ENCODE data around the gene C6orf47. TPM values are rescaled to one million over a fixed set of nuclear protein-coding genes. Genes with fewer than 3 reads are reported as not detected.
A peak's percentile ranks its signal among the peaks of the same experiment; 100 is the strongest.

The C6orf47 gene
- polyA plus RNA-seq, 1 of the 3 experiments (the other 2 are of a cell fraction) = 10.3 TPM

DNA sequence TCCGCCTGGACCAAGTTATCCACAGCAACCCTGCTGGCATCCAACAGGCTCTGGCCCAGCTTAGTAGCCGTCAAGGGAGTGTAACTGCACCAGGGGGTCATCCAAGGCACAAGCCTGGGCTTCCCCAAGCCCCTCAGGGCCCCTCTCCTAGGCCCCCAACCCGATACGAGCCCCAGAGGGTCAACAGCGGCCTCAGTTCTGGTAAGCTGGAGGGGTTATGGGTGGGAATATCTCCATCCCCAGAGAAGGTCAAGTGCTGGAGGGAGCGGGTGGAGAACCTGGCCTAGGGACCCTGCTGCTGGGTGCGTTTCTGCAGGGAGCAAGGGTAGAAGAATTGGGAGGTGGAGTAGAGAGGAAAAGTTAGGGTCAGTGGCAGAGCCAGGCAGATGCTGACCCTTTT lies 27.1 kb downstream of the C6orf47 start (continued):
- TF ChIP-seq, protein P1, sequence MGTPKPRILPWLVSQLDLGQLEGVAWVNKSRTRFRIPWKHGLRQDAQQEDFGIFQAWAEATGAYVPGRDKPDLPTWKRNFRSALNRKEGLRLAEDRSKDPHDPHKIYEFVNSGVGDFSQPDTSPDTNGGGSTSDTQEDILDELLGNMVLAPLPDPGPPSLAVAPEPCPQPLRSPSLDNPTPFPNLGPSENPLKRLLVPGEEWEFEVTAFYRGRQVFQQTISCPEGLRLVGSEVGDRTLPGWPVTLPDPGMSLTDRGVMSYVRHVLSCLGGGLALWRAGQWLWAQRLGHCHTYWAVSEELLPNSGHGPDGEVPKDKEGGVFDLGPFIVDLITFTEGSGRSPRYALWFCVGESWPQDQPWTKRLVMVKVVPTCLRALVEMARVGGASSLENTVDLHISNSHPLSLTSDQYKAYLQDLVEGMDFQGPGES (IDR thresholded peaks at IDR 0.05; ENCODE audit: low read depth, low read length) = no peak
- no peak for TF ChIP-seq RAD21 (IDR thresholded peaks at IDR 0.05; ENCODE audit: low read length)
- no peak for TF ChIP-seq GABPA (IDR thresholded peaks at IDR 0.05; ENCODE audit: low read depth)
- TF ChIP-seq RCOR1 (IDR thresholded peaks at IDR 0.05; ENCODE audit: low read length) = no peak

DNA sequence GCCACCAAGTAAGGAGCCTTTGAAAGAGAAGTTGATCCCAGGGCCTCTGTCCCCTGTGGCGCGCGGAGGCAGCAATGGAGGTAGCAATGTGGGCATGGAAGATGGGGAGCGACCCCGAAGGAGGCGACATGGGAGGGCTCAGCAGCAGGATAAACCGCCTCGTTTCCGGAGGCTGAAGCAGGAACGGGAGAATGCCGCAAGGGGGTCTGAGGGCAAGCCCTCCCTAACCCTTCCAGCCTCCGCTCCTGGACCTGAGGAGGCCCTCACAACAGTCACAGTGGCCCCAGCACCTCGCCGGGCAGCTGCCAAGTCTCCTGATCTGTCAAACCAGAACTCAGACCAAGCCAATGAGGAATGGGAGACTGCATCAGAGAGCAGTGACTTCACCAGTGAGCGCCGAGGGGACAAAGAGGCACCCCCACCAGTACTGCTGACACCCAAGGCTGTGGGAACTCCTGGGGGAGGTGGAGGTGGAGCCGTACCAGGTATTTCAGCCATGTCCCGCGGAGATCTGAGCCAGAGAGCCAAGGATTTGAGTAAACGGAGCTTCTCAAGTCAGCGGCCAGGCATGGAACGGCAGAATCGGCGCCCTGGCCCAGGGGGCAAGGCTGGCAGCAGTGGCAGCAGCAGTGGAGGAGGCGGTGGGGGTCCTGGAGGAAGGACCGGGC lies 28.2 kb downstream of the C6orf47 start:
- H3K9me3 ChIP-seq = no peaks in the 10 kb centered on the region
- H3K4me2 ChIP-seq = no peak overlapping the region
- no peak overlapping the region for H3K4me3 ChIP-seq (ENCODE audit: low read depth in 2 of 2, low read length in 1 of 2)
- DNase-seq = peak; percentile 22
- ChIA-PET POLR2A (interaction anchor here (1.0 to 1.1 kb wide), 2 partner anchors 19 to 28 kb away, joined by 3 read pairs; partner anchors contain the start of gene C6orf47), CTCF (interaction anchor here (1.4 kb wide), 1 partner anchor 11 kb away, joined by 4 read pairs; no protein-coding TSS in a partner anchor)
- peaks cover 19% of the 10 kb centered on the region; the same call in 1 of the 2 replicates for H4K20me1 ChIP-seq (ENCODE audit: insufficient read depth)
- peaks cover 19% of the 10 kb centered on the region; the same call in 1 of the 2 replicates for H3K79me2 ChIP-seq (ENCODE audit: insufficient read depth)
- H3K27ac ChIP-seq (ENCODE audit: low read depth in 2 of 2, low read length in 1 of 2) = peak overlapping the region in 1 of 2 experiments; percentile 1; a peak in 2 of 4 replicates
- no peaks in the 10 kb centered on the region; a peak in 1 of 4 replicates for H3K4me1 ChIP-seq (ENCODE audit: control insufficient read depth in 1 of 2, insufficient read depth in 2 of 2, low read depth in 1 of 2, low read length in 1 of 2)
- no peak overlapping the region for H3K9ac ChIP-seq
- WGBS (ENCODE audit: low lambda C conversion rate) = 93% methylated on average over 26 of the region's 26 CpGs
- H3K36me3 ChIP-seq (replicated peaks in 1 of 2; ENCODE audit: control insufficient read depth in 1 of 2, insufficient read depth in 2 of 2, low read length in 1 of 2) = peaks cover 53 to 97% of the 10 kb centered on the region in 2 experiments
- no peaks in the 10 kb centered on the region for H3K9me2 ChIP-seq
- TF ChIP-seq, protein P2, sequence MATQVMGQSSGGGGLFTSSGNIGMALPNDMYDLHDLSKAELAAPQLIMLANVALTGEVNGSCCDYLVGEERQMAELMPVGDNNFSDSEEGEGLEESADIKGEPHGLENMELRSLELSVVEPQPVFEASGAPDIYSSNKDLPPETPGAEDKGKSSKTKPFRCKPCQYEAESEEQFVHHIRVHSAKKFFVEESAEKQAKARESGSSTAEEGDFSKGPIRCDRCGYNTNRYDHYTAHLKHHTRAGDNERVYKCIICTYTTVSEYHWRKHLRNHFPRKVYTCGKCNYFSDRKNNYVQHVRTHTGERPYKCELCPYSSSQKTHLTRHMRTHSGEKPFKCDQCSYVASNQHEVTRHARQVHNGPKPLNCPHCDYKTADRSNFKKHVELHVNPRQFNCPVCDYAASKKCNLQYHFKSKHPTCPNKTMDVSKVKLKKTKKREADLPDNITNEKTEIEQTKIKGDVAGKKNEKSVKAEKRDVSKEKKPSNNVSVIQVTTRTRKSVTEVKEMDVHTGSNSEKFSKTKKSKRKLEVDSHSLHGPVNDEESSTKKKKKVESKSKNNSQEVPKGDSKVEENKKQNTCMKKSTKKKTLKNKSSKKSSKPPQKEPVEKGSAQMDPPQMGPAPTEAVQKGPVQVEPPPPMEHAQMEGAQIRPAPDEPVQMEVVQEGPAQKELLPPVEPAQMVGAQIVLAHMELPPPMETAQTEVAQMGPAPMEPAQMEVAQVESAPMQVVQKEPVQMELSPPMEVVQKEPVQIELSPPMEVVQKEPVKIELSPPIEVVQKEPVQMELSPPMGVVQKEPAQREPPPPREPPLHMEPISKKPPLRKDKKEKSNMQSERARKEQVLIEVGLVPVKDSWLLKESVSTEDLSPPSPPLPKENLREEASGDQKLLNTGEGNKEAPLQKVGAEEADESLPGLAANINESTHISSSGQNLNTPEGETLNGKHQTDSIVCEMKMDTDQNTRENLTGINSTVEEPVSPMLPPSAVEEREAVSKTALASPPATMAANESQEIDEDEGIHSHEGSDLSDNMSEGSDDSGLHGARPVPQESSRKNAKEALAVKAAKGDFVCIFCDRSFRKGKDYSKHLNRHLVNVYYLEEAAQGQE (IDR thresholded peaks at IDR 0.05; ENCODE audit: low read depth, low read length) = no peak
- TF ChIP-seq POLR2AphosphoS5 (IDR thresholded peaks at IDR 0.05; ENCODE audit: low read depth, low read length) (0 out of 2 replicates have a peak, but pooled peaks have one; percentile 9), TCF12 (IDR thresholded peaks at IDR 0.05) (no peak), EZH2phosphoT487 (IDR thresholded peaks at IDR 0.05; ENCODE audit: borderline replicate concordance, low read depth) (no peak)
- H3F3A ChIP-seq (replicated peaks; ENCODE audit: insufficient read depth) = peaks cover 36% of the 10 kb centered on the region
- no peak overlapping the region for H2AFZ ChIP-seq (ENCODE audit: low read depth)
- no peaks in the 10 kb centered on the region for H3K27me3 ChIP-seq (ENCODE audit: insufficient read depth)
